GM12873 (cell line): ENCODE measurements around the gene GPC3.

ENCODE experiments used
- CTCF ChIP-seq: IDR thresholded peaks from 2 replicates; pipeline ENCODE4 v1.5.1; 2012; ENCODE audit warnings: low read depth, mild to moderate bottlenecking, moderate library complexity, low read length, control low read depth; ENCODE audit not compliant: insufficient read depth; ENCODE audit errors: missing control alignments

GPC3 gene

DNA sequence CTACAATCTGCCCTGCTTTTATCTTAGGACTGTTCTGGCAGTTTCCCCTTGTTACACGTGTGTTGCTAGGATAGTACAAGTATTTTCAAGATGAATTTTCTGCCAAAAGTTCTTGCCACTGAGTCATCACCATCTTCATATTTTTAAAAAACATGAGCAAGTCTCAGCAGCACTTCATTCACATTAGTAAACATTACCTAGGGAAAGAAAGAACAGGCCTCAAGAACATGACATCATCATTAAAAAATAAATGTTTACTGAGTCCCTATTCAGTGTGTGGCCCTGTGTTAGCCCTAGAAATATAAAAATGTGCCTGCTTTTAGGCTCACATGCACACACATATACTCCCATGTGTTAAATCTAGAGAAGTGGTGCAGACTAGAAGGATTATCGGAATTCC is 18.7 kb upstream of the GPC3 start:
- no peak for TF ChIP-seq CTCF

GRCh38 chrX:134002921-134003615 is 17.7 kb upstream of the GPC3 start:
- no peak for TF ChIP-seq CTCF

DNA sequence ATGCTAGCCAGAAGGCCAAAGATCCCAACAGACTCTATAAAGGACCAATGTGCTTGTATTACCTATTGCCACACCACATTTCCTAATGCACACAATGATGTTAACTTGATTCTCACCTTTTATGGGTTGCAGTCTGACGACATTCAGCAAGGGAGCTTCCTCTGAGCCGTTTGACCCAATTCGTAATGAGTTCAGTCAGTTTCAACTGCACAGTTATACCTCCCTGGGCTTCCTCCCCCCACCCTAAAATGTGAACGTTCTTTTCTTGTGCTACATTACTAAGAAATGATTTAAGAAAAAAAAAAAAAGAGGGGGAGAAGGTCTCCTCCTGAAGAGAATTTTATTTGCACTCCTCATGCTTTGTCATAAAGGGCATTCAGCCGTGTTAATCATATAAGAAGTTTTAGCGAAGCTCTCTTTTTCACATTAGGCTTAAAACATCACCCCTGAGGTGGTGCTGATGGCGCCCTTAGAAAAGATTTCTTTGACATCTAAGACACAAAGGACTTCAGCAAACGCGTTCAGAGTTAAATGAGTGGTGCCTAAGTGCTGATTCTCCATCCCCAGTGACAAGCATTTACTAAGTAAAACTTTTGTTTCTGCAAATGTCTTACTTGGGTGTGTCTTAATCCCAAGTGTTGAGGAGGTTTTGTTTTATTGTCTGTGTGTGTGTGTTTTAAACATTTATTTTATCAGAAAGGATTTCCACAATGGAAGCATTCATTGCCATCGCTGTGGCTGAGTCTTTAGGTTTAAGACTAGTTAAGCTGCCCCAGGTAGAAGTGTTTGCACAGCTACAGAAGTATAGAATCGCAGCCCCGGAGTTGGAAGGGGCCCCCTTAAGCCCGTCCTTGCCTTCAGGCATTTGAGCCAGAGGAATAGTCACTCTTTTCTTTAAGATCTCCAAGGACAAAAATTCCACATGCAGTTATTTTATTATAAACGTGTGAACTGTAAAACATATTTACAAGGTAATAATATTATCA is 15.2 kb upstream of the GPC3 start:
- TF ChIP-seq CTCF, result no peak

- TF ChIP-seq CTCF, result no peak
Measured at GRCh38 chrX:133999031-133999705, 13.8 kb upstream of the GPC3 start.

DNA sequence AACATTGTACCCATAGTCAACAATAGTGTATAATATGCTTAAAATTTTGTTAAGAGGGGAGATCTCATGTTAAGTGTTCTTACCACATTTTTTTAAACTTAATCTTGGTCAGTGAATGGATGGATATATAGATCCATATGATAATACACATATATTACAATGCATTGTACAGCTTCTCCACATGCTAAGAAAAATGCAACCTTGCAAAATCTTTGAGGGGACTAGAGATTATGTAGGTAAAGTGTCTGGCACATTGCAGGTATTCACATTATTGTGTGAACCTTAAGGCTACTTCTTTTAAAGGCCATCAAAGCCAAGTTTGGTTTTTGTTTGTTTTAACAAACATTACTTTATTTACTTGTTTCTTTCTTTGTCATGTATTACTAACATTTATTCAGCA is 10.4 kb upstream of the GPC3 start:
- TF ChIP-seq CTCF, result no peak

DNA sequence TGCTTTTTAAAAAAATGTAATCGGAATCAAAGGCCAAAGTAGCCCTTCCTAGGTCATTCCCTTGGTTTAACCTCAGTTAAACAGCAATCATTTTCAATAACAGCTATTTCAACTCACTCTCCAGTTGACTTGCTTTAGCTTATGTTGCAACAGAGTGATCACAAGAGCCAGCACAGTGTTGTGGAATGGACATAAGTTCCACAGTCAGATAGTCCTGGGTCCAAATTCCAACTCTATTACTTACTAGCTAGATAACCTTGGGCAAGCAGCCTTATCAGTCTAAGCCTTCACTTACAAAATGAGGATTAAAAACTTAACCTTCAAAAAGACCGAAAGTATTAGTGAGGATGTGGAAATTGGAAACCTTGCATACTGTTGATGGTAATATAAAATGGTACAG is 9.2 kb upstream of the GPC3 start:
- TF ChIP-seq CTCF, result no peak

- TF ChIP-seq CTCF, result no peak
Measured at GRCh38 chrX:133992882-133993281, 7.5 kb upstream of the GPC3 start.
